Occipital lobe (tissue), 2 donors: Measurements from ENCODE around the gene TPH1. TPM values are rescaled to one million over a fixed set of nuclear protein-coding genes. Genes with fewer than 3 reads are reported as not detected.

Experiments
- DNase-seq: peaks from one replicate; lab custom pipeline; 2025; lab: John Stamatoyannopoulos, UW
- total RNA-seq: library from RNA; depleted of rRNA; stranded (reverse); fragments of >200 nt; gene quantifications from one replicate; pipeline ENCODE4 v1.2.3, GENCODE V29; 2014

The TPH1 gene
- 0.47 TPM for total RNA-seq

DNA sequence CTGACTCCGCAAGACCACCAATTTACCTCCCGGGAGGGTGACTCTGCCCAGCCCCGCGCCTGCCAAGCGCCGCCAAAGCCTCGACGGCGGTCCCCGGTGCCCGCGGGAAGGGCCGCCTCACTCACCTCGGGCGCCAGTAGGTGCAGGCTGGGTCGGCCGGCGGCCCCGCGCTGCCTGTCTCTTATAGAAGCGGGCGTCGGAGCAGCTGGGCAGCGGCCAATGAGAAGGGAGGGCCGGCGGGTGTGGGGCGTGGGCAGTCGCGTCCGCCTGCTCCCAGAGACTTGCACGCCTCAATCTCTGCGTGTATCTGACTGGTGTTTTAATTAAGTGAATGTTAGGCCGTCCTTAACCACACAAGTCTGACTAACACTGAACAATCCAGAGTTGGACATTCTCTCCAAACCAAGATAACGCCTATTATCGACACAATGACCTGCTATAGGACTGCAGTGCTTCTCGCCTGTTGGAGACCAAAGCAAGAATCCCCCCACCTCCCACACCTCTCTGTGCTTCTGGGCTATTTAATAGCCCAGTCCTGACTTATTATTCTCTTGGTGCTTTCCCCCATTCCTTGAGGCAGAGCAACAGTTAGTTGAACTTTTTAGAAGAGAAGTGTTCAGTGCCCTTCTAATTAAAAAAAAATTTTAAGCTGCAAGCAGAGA, at the start of gene TPH1:
Gene TPH1 (minus strand): TSS at position 154 of the 662 bp plus-strand sequence. CDS start 5,507 bp downstream, outside the sequence.
- DNase-seq: no peak

- no peak for DNase-seq
Measured at GRCh38 chr11:18093959-18094358, 47.9 kb upstream of the TPH1 start.

- no peak for DNase-seq
Measured at GRCh38 chr11:18091731-18092130, 45.7 kb upstream of the TPH1 start.

GRCh38 chr11:18088966-18089365, 42.9 kb upstream of the TPH1 start:
- DNase-seq: no peak

DNA sequence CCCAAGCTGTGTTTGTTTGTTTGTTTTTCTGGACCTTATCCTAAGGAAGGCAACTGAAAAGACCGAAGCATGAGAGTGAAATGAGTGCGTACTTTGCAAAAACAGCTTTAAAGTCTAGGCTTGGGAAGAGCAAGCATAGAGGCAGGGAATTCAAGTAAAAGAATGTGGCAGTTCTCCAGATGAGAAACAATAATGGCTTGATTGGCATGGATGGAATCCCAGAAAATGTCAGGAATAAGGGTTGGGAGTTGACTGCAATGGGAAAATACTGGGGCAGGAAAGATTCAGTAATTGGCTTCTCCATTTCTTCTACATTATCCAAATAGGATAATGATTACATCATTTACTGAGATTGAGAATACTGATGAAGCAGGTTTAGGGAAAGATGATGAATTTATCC, 42.3 kb upstream of the TPH1 start:
- DNase-seq: no peak

- no peak for DNase-seq
Measured at GRCh38 chr11:18081551-18081950, 35.5 kb upstream of the TPH1 start.

DNA sequence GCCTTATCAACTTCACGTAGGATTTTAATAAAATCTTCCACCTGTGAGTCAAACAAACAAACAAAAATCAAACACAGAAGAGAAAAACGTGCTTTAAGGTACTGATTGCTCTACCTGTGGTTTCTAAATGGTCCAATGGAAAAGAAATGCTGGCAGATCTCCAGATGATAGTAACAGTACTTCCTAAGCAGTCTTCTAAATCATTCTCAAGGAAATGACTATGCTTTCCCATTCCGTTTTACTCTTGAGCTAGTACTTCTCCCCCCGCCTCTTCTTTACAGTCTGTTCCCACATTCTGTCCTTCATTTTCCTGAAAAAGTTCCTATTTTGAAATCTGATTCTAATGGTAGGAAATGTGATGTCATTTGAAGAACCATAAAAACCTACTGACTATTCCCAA, 34.4 kb upstream of the TPH1 start:
- no peak for DNase-seq

GRCh38 chr11:18078909-18079308, 32.8 kb upstream of the TPH1 start:
- no peak for DNase-seq

DNA sequence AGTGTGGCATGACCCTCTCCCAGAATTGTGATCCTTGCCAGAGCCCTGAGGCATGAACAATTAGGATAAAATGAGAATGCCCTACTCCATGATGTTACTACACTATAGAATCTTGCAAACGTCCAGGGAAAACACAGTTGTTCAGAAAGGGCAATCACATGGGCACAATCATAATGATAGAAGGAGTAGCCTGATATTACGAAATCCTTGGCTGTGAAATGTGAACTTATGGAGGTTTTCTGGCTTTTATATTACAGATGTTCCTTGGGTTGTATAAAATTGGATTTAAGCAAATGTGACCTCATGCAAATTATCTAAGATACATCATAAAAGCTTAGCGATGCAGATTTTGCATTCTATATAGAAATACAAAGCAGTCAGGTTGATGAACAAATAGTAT, 29.4 kb upstream of the TPH1 start:
- no peak for DNase-seq

- DNase-seq: no peak
Measured at GRCh38 chr11:18071098-18071705, 25.1 kb upstream of the TPH1 start.

DNA sequence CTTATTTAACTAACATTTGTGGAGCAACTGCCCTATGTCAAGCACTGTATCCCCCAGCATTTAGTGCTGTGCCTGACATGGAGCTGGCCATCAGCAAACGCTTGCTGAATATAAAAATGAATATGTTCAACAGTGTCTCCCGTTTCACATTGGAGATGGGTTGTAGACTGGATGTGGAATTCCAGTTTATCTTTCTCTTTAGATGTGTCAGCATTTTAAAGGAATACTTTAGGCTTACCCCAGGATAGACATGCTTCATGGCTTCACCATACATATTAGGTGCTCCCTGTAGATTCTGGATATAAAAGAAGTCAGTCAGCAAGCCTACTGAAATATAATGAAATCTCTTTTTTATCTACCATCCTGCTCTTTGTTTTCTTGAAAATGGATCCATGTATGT, 21.3 kb upstream of the TPH1 start:
- DNase-seq: no peak

GRCh38 chr11:18066626-18067025, 20.6 kb upstream of the TPH1 start:
- no peak for DNase-seq

DNA sequence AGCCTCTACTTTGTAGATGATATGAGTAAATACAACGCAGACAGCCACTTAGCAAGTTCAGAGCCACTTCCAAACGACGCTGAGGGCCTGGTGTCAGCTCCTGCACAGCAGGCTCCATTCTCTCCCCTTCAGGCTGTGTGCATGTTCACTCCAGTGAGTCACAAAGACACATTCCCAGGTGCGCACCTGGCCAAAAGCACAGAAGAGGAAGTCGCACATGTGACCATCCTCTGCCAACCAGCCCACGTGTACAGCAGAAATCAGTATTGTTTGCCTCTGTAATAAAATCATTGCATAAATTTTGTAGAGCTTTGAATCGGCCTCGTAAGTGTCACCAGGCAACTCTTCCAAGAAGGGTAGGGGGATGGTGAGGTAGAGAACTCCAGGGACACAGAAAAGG, 19.5 kb upstream of the TPH1 start:
- no peak for DNase-seq

DNA sequence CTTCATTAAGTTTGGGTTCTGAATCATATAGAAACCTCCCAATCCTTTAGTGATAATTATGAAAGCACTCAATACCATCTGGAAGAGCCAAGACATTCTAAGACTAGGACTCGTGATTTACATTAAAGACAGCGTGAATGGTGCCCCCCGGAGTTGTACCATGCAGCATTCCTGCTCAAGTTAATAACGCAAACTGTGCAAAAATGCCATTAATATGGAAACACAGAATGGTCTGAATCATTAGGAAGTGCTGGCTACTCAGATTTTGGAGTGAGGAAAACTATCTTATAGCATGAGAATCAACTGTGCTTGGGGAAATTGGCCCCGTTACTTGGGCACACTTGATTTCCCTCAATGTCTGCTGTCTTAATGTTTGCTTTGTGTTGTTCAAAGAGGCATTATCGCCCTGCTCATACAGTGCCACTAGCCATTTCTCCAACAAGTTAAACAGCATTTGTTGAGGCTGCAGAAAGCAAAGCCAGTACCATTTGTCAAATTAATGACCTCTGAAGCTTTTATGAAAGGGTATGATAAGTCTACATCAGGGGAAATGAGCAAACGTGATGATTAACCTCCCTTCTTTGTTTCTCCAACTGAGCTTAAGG, 18.5 kb upstream of the TPH1 start:
- DNase-seq: no peak

- DNase-seq: no peak
Measured at GRCh38 chr11:18063862-18064434, 17.9 kb upstream of the TPH1 start.

GRCh38 chr11:18063125-18063524, 17.1 kb upstream of the TPH1 start:
- DNase-seq: no peak

GRCh38 chr11:18061351-18061750, 15.3 kb upstream of the TPH1 start:
- DNase-seq: no peak

- DNase-seq: no peak
Measured at GRCh38 chr11:18056561-18057181, 10.6 kb upstream of the TPH1 start.

GRCh38 chr11:18054511-18055103, 8.5 kb upstream of the TPH1 start:
- no peak for DNase-seq

- DNase-seq: no peak
Measured at GRCh38 chr11:18050848-18051247, 4.8 kb upstream of the TPH1 start.

DNA sequence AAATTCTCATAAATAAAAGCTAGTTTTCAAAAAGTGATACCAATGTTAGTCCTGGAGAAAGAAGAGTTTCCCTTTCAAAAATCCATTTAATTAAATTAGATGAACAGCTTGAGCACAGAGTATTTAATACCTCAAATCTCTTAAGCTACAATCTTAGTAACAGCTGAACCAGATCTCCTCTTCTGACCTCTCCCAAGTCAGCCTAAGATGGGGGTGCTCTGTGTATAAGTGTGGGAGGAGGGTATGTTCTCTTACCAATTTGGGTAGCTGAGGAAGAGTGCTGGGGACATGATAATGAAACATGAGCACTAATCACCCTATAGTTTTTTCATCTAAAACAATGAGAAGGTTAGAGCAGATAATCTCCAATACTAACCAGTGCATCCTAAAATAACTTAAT, 9.6 kb downstream of the TPH1 start:
- no peak for DNase-seq

DNA sequence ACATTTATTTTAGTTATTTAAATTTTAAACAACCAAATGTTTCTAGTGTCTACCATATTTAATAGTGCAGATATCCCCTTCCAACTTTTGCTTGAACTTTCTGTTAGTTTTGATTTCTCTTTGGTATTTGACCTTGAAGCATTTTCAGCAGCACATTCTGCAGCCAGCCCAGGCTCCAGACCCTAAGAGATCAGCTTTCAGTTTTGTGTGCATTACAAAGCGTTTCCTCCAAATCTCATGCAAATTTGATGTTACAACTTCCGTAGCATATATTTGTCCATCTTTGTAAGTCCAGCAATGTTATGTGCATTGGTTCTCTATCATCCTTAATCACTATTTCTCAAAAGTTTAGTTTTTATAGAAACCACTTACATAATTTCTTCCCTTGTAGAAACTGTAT, 18.6 kb downstream of the TPH1 start:
- DNase-seq: no peak
